Astrocyte of the spinal cord (primary cell): ENCODE data around the gene ATXN2L.

Experiments
- DNase-seq: peaks from one replicate; pipeline ENCODE4 v3.0.0; 2011; ENCODE audit warnings: low read depth, low spot score
- H3K4me3 ChIP-seq: 2 replicates; pipeline ENCODE4 v1.5.1; 2011; ENCODE audit warnings: low read depth, mild to moderate bottlenecking, low read length, moderate library complexity
- CTCF ChIP-seq: IDR thresholded peaks from 2 replicates; pipeline ENCODE4 v1.5.1; 2012; ENCODE audit warnings: low read depth, mild to moderate bottlenecking, low read length, inconsistent platforms
- in situ Hi-C: cut with HindIII; loops from 2 replicates; pipeline ENCODE4 v1.10.0; 2017; ENCODE audit warnings: low sequenced_read_pairs

Gene ATXN2L

GRCh38 chr16:28845761-28846079, 22.9 kb downstream of the ATXN2L start:
- no peak for TF ChIP-seq CTCF

GRCh38 chr16:28846080-28846932, 23.5 kb downstream of the ATXN2L start, which contains the start of gene TUFM:
TSS of gene TUFM (minus strand) at chr16:28846348. CDS start at chr16:28846269, 79 bp downstream.
- peak; percentile 99 for DNase-seq
- peak within 1 kb of the TSS; percentile 98 for H3K4me3 ChIP-seq
- TF ChIP-seq CTCF: peak; percentile 71
- in situ Hi-C loops: no loop called here

More at GRCh38 chr16:28845761-28846079, 22.9 kb downstream of the ATXN2L start:
- in situ Hi-C loops: no loop called here
- H3K4me3 ChIP-seq: peak overlapping the region; percentile 98
- DNase-seq: no peak

- no peak for TF ChIP-seq CTCF
- in situ Hi-C loops: no loop called here
- H3K4me3 ChIP-seq: peak overlapping the region; percentile 98
- DNase-seq: no peak
Observed at GRCh38 chr16:28846933-28847273, 24.1 kb downstream of the ATXN2L start.

- no peak for TF ChIP-seq CTCF
- no peak for DNase-seq
- in situ Hi-C loops: no loop called here
Observed at GRCh38 chr16:28858421-28858820, 35.6 kb downstream of the ATXN2L start.

GRCh38 chr16:28859326-28859725, 36.5 kb downstream of the ATXN2L start:
- no peak overlapping the region for H3K4me3 ChIP-seq
- in situ Hi-C loops: no loop called here
- no peak for TF ChIP-seq CTCF
- no peak for DNase-seq

More at GRCh38 chr16:28858421-28858820, 35.6 kb downstream of the ATXN2L start:
- H3K4me3 ChIP-seq: no peak overlapping the region

- no peak for TF ChIP-seq CTCF
- H3K4me3 ChIP-seq: peak overlapping the region; percentile 64
- in situ Hi-C loops: no loop called here
- peak; percentile 48 for DNase-seq
Observed at GRCh38 chr16:28863929-28864793, 41.4 kb downstream of the ATXN2L start.
